CD4-positive, alpha-beta T cell treated with Interleukin-10 for 1 hour (primary cell): ENCODE measurements around the gene CTTNBP2.
"Not testable (repeated sequence)": the region's sequence is repeated elsewhere in the genome, so short reads cannot be mapped to it uniquely, and the experiment has no call there.

Experiments used
- DNase-seq: peaks from one replicate; pipeline ENCODE4 v3.0.0-alpha.2; 2020

CTTNBP2 gene

DNA sequence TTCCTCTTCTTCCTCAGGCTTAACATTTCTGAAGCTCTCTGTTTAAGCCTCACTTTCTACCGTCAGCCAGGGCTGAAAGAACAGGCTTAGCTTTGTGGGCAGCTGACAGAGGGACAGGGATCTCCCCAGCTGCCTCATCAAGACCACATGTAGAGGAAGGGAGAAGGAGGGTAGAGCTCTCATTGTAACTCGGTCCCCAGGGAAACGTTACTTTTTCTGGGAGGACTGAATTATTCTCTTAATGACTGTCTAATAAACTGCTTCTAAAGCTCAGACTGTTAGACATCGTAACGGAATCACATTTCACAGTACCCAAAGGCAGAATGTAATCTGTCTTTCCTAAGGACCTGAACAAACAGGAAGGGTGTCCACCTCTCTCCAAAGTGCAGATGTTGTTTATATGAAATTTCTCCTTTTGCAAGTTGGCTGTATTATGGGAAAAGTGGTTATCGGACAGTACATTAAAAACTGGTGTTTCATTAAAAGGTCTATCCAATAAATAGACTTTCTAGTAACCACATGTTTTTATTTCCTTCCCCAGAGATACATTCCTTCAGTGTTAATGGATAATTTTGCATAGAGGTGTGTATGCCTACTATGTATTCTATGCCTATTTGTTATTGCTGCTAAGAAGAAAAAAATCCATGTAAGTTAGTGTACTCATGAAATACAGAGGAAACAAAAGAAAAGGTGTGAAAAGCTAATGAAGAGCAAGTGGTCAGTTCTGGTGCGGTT, 144.2 kb downstream of the CTTNBP2 start:
- no peak for DNase-seq

GRCh38 chr7:117724898-117725297, 148.3 kb downstream of the CTTNBP2 start:
- DNase-seq: no peak

DNA sequence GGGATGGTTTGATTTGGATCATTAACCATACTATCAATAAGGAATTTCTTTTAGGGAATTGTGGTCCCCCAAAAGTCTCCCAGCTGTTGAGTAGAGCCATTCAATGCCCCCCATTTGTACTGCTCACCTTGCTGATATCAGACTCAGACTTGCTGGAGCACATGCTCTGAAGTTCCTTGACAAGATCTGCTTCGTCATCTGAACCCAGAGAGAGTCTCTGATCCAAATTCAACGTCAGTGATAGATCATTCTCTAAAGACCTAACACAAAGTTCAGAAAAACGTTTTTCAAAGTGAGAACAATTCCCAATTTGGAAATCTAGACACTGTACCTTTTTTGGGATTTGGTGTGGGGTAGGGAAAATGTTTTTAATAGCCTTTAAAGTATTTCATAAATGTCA, 153.9 kb downstream of the CTTNBP2 start:
- DNase-seq: no peak

- DNase-seq: no peak
Observed at GRCh38 chr7:117718116-117718835, 155.0 kb downstream of the CTTNBP2 start.

GRCh38 chr7:117717357-117717756, 155.9 kb downstream of the CTTNBP2 start:
- no peak for DNase-seq

DNA sequence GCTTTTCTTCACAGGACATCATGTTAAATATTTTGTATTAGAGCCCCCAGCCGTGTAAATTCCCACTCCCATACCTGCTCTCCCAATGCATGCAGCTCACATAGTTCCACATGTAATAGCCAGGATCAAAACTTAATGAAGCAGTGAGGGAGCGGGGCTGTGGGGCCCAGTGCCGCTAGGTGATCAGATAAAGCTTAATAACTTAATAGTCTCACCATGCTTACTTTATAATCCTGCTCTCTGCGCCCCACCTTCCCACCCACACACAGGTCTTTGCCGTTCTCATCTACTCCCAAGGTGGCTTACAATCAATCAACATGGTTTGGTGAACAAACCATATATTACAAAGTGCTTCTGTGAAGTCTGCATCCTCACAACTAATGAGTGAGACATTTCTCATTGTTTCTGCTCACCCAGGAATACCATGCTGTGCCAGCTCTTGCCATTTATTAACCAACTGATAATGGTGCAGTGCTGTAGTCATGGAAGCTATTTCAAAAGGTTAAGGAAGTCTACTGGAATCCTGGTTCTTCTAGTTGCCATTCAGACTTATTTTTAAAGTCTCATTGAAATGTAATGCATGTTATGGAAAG, 156.4 kb downstream of the CTTNBP2 start:
- DNase-seq: no peak

DNA sequence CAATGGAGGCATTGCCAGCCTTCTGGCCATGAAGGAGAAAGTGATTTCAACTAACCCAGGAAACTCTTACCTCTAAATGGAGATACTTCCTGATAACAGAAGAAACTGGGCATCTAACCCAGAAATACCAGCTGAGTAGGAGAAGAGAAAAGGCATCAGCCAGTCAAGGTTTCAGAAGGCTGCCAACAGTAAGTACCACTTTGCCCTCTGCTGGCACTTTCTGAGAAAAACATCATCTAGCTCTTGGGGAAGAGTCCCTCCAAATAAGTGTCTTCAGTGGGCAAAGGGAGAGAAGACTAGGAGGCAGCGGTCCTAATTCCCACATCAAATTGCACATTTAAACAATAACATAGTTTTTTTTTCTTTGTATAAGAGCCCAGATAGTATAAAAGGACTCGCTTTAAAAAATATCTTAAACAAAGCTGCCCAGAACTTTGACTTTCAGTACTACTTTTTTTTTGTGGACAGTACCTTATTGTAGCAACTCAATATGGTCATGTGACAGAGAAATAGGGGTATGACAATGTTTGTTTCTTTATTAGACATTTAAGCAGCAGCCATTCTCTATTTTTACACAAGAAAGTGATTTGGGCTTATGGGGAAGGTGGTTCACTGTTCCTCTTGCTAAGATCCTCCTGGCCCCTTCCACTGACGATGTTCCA, 157.3 kb downstream of the CTTNBP2 start:
- no peak for DNase-seq

GRCh38 chr7:117711556-117711955, 161.7 kb downstream of the CTTNBP2 start:
- DNase-seq: no peak

DNA sequence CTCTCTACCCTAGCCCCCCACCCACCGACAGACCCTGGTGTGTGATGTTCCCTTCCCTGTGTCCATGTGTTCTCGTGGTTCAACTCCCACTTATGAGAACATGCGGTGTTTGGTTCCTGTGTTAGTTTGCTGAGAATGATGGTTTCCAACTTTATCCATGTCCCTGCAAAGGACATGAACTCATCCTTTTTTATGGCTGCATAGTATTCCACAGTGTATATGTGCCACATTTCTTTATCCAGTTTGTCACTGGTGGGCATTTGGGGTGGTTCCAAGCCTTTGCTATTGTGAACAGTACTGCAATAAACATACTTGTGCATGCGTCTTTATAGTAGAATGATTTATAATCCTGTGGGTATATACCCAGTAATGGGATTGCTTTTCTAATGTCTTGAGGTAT, 165.1 kb downstream of the CTTNBP2 start:
- not testable (repeated sequence) for DNase-seq

DNA sequence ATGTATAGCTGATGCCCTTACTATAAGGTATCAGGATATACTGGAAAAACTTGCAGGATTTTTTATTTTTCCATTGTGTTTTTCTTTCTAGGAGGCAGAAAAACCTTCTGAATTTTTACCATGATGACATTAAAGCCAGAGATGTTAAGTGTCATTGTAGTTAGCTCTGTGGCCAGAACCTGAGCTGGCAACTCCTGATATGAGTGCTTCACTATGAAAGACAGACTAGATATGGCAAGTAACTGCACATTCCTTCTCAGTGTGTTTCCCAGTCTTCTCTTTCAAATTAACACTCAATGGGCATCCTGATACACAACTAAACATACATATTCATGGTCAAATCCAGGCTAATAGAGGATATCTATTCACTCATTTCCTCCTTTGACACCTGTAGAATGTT, 166.2 kb downstream of the CTTNBP2 start:
- no peak for DNase-seq

- DNase-seq: no peak
Observed at GRCh38 chr7:117706210-117706609, 167.0 kb downstream of the CTTNBP2 start.

- DNase-seq: no peak
Observed at GRCh38 chr7:117705630-117706029, 167.6 kb downstream of the CTTNBP2 start.

GRCh38 chr7:117704063-117704462, 169.2 kb downstream of the CTTNBP2 start:
- no peak for DNase-seq

DNA sequence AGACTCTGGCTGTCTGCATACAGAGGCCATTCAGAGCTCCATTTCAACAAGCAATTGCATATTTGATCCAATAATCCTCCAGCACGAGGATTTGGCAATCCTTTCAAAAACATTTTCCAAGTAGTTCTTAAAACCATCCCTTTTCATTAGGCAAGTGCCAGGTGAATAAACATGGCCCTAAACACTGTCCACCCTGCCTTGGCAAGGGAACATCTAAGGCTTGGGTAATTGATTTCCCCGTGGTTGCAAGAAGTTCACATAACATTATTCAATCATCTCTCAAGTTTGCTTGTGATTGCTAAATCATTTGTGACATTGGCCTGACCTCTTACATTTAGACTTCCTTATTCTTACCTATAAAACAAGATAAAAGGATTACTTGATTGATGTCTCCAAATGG, 175.2 kb downstream of the CTTNBP2 start:
- DNase-seq: no peak

- no peak for DNase-seq
Observed at GRCh38 chr7:117692338-117692737, 180.9 kb downstream of the CTTNBP2 start.

- no peak for DNase-seq
Observed at GRCh38 chr7:117690147-117690546, 183.1 kb downstream of the CTTNBP2 start.

- DNase-seq: no peak
Observed at GRCh38 chr7:117689406-117689805, 183.8 kb downstream of the CTTNBP2 start.

- DNase-seq: no peak
Observed at GRCh38 chr7:117688126-117688525, 185.1 kb downstream of the CTTNBP2 start.

GRCh38 chr7:117686311-117686935, 186.8 kb downstream of the CTTNBP2 start:
- no peak for DNase-seq

DNA sequence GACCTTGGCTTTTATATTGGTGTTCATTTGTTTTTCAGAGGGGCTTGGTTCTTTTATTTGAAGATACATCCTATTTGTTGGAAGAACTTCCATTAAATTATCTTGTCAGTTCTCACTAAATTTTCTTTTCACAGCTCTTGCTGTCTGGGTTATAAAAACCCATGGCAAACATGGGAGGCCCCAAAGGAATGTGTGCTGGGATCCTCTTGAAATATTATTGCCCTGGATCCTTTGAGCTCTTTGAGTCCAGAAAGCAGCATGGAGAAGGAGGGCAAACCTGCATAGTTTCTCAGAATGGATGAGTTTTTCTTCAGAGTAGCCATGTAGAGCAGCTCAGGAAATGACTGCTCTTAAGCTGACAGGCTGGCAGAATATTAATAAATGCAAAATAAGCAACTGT, 187.4 kb downstream of the CTTNBP2 start:
- no peak for DNase-seq

- no peak for DNase-seq
Observed at GRCh38 chr7:117683430-117684175, 189.6 kb downstream of the CTTNBP2 start.

GRCh38 chr7:117682681-117683385, 190.4 kb downstream of the CTTNBP2 start:
- DNase-seq: no peak
